Aortic smooth muscle cell (primary cell): ENCODE data around the gene KLRK1. TPM values are rescaled to one million over a fixed set of nuclear protein-coding genes. Genes with fewer than 3 reads are reported as not detected.

Experiments
- total RNA-seq: library from RNA; depleted of rRNA; stranded (reverse); fragments of >200 nt; gene quantifications from 2 replicates; pipeline ENCODE4 v1.2.3, GENCODE V29; 2014

The KLRK1 gene
- total RNA-seq, result not detected in 2 replicates

GRCh38 chr12:10389904-10390303 lies at the start of gene KLRK1:
Gene KLRK1, minus strand, starts transcription at chr12:10390041. Its CDS starts 1,231 bp downstream, at chr12:10388810.

GRCh38 chr12:10435816-10436215 lies 46.0 kb upstream of the KLRK1 start, which contains the start of gene KLRC2:
Gene KLRC2, minus strand, starts transcription at chr12:10436010. Its CDS starts 24 bp downstream, at chr12:10435986.

GRCh38 chr12:10420334-10420733 lies 30.5 kb upstream of the KLRK1 start, which contains the start of gene KLRC3:
Gene KLRC3, minus strand, starts transcription at chr12:10420595. Its CDS starts 45 bp downstream, at chr12:10420550.

GRCh38 chr12:10409392-10409791 lies 19.6 kb upstream of the KLRK1 start, which contains the start of gene KLRC4:
Gene KLRC4, minus strand, starts transcription at chr12:10409757. Its CDS starts 182 bp downstream, at chr12:10409575.

Other genes starting within 250 kb of the KLRK1 start
- gene OLR1, start 217.9 kb downstream of the KLRK1 start, total RNA-seq, result not detected in 2 replicates
- gene TMEM52B, start 211.0 kb downstream of the KLRK1 start, total RNA-seq, result not detected in 2 replicates
- 45.8 and 55.0 TPM in 2 replicates for gene GABARAPL1, start 177.2 kb downstream of the KLRK1 start, total RNA-seq
- gene KLRD1, start 82.2 kb downstream of the KLRK1 start, total RNA-seq, result 0.06 and 0.13 TPM in 2 replicates
- gene KLRC4, start 19.7 kb upstream of the KLRK1 start, total RNA-seq, result not detected in 2 replicates
- gene KLRC3, start 30.6 kb upstream of the KLRK1 start, total RNA-seq, result not detected in 2 replicates
- not detected in 2 replicates for gene KLRC2, start 46.0 kb upstream of the KLRK1 start, total RNA-seq
- not detected in 2 replicates for gene KLRC1, start 63.3 kb upstream of the KLRK1 start, total RNA-seq
- gene EIF2S3B, start 115.8 kb upstream of the KLRK1 start, total RNA-seq, result 0.93 and 1.3 TPM in 2 replicates
- 21.7 and 27.8 TPM in 2 replicates for gene MAGOHB, start 223.6 kb upstream of the KLRK1 start, total RNA-seq